Sigmoid colon (tissue), 4 donors: Measurements from ENCODE around the gene MMP25.

ENCODE experiments used
- POLR2A ChIP-seq, 2 donors: fragments of 450-650 bp; IDR thresholded peaks; one replicate each; pipeline ENCODE4 v1.6.1; 2016; ENCODE audit warnings: antibody characterized with exemption in 2 of 2, mild to moderate bottlenecking in 2 of 2, moderate library complexity in 2 of 2
- POLR2AphosphoS5 ChIP-seq, 4 donors: sonication (generic); formaldehyde crosslinking; IDR thresholded peaks; one replicate each; pipeline ENCODE4 v1.6.1; 2017; ENCODE audit warnings: antibody characterized with exemption in 4 of 4
- TF ChIP-seq, protein P1 (sequence below), 4 experiments: fragments of 450-650 bp in 3 of 4; fragments of 200-600 bp in 1 of 4; IDR thresholded peaks; one replicate each; pipeline ENCODE4 v1.5.1; 2016 to 2019; ENCODE audit warnings: antibody characterized with exemption in 4 of 4, mild to moderate bottlenecking in 3 of 4, moderate library complexity in 2 of 4

DNA sequence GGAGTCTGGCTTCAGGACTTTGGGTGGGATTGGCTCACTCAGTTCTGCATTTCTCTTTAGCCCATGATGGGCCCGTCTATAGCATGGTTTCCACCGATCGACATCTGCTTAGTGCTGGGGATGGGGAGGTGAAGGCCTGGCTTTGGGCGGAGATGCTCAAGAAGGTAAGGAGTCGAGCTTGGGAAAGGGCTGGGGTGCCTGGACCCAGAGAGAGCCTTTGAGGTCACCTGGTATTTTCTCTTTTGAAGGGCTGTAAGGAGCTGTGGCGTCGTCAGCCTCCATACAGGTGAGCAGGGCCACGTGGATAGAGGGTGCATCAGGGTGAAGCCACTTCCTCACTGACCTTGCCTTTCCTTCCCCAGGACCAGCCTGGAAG, 20.4 kb upstream of the MMP25 start:
- TF ChIP-seq, protein P1, sequence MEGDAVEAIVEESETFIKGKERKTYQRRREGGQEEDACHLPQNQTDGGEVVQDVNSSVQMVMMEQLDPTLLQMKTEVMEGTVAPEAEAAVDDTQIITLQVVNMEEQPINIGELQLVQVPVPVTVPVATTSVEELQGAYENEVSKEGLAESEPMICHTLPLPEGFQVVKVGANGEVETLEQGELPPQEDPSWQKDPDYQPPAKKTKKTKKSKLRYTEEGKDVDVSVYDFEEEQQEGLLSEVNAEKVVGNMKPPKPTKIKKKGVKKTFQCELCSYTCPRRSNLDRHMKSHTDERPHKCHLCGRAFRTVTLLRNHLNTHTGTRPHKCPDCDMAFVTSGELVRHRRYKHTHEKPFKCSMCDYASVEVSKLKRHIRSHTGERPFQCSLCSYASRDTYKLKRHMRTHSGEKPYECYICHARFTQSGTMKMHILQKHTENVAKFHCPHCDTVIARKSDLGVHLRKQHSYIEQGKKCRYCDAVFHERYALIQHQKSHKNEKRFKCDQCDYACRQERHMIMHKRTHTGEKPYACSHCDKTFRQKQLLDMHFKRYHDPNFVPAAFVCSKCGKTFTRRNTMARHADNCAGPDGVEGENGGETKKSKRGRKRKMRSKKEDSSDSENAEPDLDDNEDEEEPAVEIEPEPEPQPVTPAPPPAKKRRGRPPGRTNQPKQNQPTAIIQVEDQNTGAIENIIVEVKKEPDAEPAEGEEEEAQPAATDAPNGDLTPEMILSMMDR (IDR thresholded peaks at IDR 0.05): no peak
- TF ChIP-seq POLR2A (IDR thresholded peaks at IDR 0.05) (no peak), POLR2AphosphoS5 (IDR thresholded peaks at IDR 0.05) (no peak)
